Stimulated activated CD8-positive, alpha-beta memory T cell treated with anti-CD3 and anti-CD28 coated beads, Interleukin-7, amount 100 ng/mL, for 48 hours (primary cell): ENCODE data around the gene DPP9.

Experiments
- DNase-seq, 2 donors: peaks; one replicate each; pipeline ENCODE4 v3.0.0-alpha.2; 2020; ENCODE audit warnings: low read depth in 1 of 2; ENCODE audit errors: extremely low read depth in 1 of 2

Gene DPP9

DNA sequence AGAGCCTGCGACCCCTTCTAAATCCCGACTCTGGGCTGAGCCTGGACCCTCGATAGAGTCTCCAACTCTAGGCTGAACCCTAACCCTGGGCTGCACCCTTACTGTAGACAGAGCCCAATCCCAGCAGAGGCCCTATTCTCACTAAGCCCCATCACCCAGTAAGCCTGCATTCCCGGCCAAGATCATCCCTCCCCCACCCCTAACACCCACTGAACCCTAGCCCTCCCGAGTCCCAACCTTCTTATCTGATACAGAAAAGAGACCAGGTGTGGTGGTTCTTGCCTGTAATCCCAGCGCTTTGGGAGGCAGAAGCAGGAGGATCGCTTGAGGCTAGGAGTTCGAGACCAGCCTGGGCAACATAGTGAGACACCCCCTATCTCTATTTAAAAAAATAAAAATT, 86.9 kb downstream of the DPP9 start:
- DNase-seq, result no peak

DNA sequence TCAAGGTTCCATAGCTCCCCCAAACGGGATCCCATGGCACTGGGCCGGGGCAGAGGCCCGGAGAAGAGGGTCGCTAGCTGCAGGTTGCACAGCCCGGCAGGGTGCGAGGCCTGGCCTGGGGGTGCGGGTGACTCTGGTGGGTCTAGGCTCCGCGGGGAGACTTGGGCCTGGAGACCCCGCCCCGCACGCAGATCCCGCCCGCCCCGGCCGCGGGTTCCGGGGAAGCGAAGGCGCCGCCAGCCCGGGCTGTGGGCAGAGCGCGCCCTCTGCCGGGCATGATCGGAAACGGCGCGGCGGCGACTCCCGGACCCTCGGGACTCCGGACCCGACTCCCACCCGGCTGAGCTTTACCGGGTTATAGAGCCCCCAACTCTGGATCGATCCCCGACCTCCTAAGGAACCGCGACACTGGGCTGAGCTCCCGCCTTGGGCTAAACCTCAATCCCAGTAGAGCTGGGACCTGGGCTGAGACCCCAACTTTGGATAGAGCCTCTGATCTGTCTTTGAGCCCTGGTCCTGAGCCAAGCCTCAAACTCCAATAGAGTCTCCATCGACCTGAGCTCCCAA, 87.4 kb downstream of the DPP9 start:
- peak; percentile 44 to 51 for DNase-seq

GRCh38 chr19:4635754-4636116, 87.9 kb downstream of the DPP9 start:
- no peak for DNase-seq

- peak in 1 of 2 donors; percentile 40 for DNase-seq
Measured at GRCh38 chr19:4633140-4633967, 90.3 kb downstream of the DPP9 start.
